ENCODE measurements around the gene ABLIM3. TPM values are rescaled to one million over a fixed set of nuclear protein-coding genes. Genes with fewer than 3 reads are reported as not detected.

Gene ABLIM3
- total RNA-seq, 4 donors from 2014 or later = 4.2 to 6.5 (median 4.7) TPM

DNA sequence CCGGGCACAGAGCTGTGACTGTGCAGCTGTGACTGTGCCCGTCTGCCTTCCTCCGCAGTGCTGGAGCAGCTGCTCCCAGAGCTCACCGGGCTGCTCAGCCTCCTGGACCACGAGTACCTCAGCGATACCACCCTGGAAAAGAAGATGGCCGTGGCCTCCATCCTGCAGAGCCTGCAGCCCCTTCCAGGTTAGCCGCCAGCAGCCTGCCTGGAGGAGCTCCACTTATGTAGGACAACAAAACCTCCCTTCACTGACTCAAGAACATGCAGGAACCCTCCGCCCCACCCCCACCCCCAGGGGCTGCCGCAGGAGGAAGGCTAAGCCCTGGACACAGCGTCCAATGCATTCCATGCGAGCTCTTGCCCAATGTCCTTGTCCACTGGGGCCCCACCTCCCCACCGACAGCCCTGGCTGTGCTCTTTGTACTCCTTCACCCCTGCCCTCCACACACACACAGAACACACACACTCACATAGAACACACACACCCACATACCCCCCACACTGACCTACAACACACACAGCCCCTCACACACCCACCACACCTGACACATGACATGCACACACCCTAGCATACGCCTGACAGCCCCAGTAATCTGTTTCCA, 158.3 kb downstream of the ABLIM3 start:
- Histone ChIP-seq H3K4me1 (no peaks in the 10 kb centered on the region), H3K9me3 (no peaks in the 10 kb centered on the region), H3K27me3 (no peaks in the 10 kb centered on the region), H3K4me3 (no peak overlapping the region), H3K27ac (no peak overlapping the region), H3K36me3 (no peaks in the 10 kb centered on the region)
- TF ChIP-seq, protein P1, sequence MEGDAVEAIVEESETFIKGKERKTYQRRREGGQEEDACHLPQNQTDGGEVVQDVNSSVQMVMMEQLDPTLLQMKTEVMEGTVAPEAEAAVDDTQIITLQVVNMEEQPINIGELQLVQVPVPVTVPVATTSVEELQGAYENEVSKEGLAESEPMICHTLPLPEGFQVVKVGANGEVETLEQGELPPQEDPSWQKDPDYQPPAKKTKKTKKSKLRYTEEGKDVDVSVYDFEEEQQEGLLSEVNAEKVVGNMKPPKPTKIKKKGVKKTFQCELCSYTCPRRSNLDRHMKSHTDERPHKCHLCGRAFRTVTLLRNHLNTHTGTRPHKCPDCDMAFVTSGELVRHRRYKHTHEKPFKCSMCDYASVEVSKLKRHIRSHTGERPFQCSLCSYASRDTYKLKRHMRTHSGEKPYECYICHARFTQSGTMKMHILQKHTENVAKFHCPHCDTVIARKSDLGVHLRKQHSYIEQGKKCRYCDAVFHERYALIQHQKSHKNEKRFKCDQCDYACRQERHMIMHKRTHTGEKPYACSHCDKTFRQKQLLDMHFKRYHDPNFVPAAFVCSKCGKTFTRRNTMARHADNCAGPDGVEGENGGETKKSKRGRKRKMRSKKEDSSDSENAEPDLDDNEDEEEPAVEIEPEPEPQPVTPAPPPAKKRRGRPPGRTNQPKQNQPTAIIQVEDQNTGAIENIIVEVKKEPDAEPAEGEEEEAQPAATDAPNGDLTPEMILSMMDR (IDR thresholded peaks at IDR 0.05) = no peak
- no peak for TF ChIP-seq EP300 (IDR thresholded peaks at IDR 0.05; ENCODE audit: low read depth)
- TF ChIP-seq POLR2AphosphoS5 (IDR thresholded peaks at IDR 0.05) = no peak
- no peak for TF ChIP-seq POLR2A (IDR thresholded peaks at IDR 0.05)
- DNase-seq = no peak
- intact Hi-C loops (cut with DNase I; ENCODE audit: low total_unique reads) = no loop called here
- WGBS, 2 donors (ENCODE audit: low coverage in 1 of 2) = 30 to 68% methylated on average over 2 to 14 of the region's 14 CpGs
- in situ Hi-C loops (cut with MboI; ENCODE audit: low pct_ligation_motif_present in 1 of 4, low pct_unique_long_range_greater_than_20kb in 1 of 4, low sequenced_read_pairs in 3 of 4) = no loop called here

DNA sequence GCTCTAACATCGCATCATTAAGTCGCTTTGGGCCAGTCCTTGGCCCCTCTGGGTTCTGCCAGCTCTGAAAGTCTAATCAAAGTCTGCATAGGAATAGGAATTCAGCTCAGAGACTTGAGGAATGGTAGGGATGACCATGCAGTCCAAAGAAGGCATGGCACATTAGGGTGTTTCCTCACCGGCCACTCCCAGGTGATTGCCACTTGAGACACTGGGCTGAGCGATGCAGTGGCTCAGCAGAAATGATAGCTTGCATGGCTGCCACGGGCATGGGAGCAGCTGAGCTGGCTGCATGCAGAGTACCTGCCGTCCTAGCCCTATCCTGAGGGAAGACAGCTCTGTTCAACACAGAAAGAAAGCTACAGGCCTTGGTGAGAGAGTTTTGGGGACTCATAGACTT, 159.1 kb downstream of the ABLIM3 start:
- intact Hi-C loops (cut with DNase I; ENCODE audit: low total_unique reads) = no loop called here
- in situ Hi-C loops (cut with MboI; ENCODE audit: low pct_ligation_motif_present in 1 of 4, low pct_unique_long_range_greater_than_20kb in 1 of 4, low sequenced_read_pairs in 3 of 4) = no loop called here
- H3K36me3 ChIP-seq = no peaks in the 10 kb centered on the region
- H3K4me3 ChIP-seq = no peak overlapping the region
- no peaks in the 10 kb centered on the region for H3K27me3 ChIP-seq
- no peak for TF ChIP-seq POLR2A (IDR thresholded peaks at IDR 0.05)
- TF ChIP-seq, protein P1 (IDR thresholded peaks at IDR 0.05) = no peak
- TF ChIP-seq POLR2AphosphoS5 (IDR thresholded peaks at IDR 0.05) = no peak
- no peak for TF ChIP-seq EP300 (IDR thresholded peaks at IDR 0.05; ENCODE audit: low read depth)
- WGBS, 2 donors (ENCODE audit: low coverage in 1 of 2) = 84% methylated on average over 6 of the region's 6 CpGs; no CpG with 5 or more reads in 1 of the 2 donors
- no peaks in the 10 kb centered on the region for H3K9me3 ChIP-seq
- H3K27ac ChIP-seq = no peak overlapping the region
- no peaks in the 10 kb centered on the region for H3K4me1 ChIP-seq
- DNase-seq = no peak

DNA sequence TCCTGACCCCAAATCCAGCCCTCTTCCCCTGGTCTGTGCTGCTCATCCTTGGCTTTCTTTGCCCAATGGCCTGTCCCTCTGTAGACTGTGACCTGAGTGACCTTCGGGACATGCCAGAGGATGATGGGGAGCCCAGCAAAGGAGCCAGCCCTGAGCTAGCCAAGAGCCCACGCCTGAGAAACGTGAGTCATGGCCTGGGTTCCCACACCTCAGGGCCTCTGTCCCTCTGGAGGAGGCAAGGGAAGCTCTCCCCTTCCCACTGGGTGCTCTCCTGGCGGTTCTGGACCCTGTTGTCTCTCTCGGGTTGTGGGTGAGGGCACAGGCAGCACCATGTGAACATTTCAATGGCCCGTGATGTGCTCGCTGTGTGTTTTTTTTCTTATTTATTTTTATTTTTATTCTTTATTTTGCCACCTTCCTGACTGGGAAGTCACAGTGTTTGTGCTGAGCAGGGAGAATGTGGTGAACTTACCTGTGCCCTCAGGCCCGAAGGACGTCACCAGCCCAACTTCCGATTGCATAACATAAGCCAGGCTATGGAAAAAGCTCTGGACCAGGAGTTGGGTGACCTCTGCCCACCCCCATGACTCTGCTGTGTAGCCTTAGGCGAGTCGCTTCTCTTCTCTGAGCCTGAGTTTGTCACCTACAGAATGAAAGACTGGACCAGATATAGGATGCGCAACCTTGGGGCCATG, 159.9 kb downstream of the ABLIM3 start:
- intact Hi-C loops (cut with DNase I; ENCODE audit: low total_unique reads) = no loop called here
- no peaks in the 10 kb centered on the region for H3K36me3 ChIP-seq
- in situ Hi-C loops (cut with MboI; ENCODE audit: low pct_ligation_motif_present in 1 of 4, low pct_unique_long_range_greater_than_20kb in 1 of 4, low sequenced_read_pairs in 3 of 4) = no loop called here
- no peaks in the 10 kb centered on the region for H3K4me1 ChIP-seq
- DNase-seq = no peak
- no peaks in the 10 kb centered on the region for H3K27me3 ChIP-seq
- no peak overlapping the region for H3K4me3 ChIP-seq
- TF ChIP-seq POLR2AphosphoS5 (IDR thresholded peaks at IDR 0.05) (no peak), EP300 (IDR thresholded peaks at IDR 0.05; ENCODE audit: low read depth) (no peak), POLR2A (IDR thresholded peaks at IDR 0.05) (no peak)
- TF ChIP-seq, protein P1 (IDR thresholded peaks at IDR 0.05) = no peak
- 90% methylated on average over 13 of the region's 13 CpGs; no CpG with 5 or more reads in 1 of the 2 donors for WGBS, 2 donors (ENCODE audit: low coverage in 1 of 2)
- no peak overlapping the region for H3K27ac ChIP-seq
- H3K9me3 ChIP-seq = no peaks in the 10 kb centered on the region

DNA sequence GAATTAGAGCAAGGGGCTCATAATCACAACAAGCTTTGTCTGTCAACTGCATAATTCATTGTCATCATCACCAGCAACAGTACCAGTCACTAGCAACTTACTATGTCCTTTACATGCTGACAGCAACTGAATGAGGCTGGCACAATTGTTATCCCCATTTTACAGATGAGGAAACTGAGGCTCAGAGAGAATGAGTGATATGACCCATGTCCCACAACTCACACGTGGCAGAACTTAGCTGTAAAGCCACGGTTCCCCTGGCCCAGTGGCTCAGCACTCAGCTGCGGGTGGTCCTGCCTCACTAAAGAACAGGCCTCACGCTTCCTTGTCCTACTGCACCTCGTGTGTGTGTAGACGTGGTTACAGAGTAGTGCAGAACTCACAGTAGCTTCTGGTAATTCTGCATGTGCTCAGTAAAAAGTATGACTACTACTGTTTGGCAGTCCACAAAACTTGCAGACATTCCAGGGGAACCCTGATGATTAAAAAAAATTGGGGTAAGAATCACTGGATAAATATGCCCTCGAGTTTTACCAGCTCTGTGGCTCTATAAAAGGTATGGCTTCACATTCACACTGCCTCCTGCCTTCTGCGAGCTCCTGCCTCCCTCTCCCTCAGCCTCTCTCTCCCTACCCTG, 160.6 kb downstream of the ABLIM3 start:
- no peak for TF ChIP-seq POLR2A (IDR thresholded peaks at IDR 0.05)
- no peak for TF ChIP-seq EP300 (IDR thresholded peaks at IDR 0.05; ENCODE audit: low read depth)
- TF ChIP-seq POLR2AphosphoS5 (IDR thresholded peaks at IDR 0.05) = no peak
- TF ChIP-seq, protein P1 (IDR thresholded peaks at IDR 0.05) = no peak
- intact Hi-C loops (cut with DNase I; ENCODE audit: low total_unique reads) (no loop called here), in situ Hi-C loops (cut with MboI; ENCODE audit: low pct_ligation_motif_present in 1 of 4, low pct_unique_long_range_greater_than_20kb in 1 of 4, low sequenced_read_pairs in 3 of 4) (no loop called here)
- no peaks in the 10 kb centered on the region for H3K36me3 ChIP-seq
- no peak for DNase-seq
- no peaks in the 10 kb centered on the region for H3K27me3 ChIP-seq
- WGBS, 2 donors (ENCODE audit: low coverage in 1 of 2) = 33 to 81% methylated on average over 1 to 8 of the region's 8 CpGs
- no peak overlapping the region for H3K4me3 ChIP-seq
- no peaks in the 10 kb centered on the region for H3K4me1 ChIP-seq
- H3K27ac ChIP-seq = no peak overlapping the region
- H3K9me3 ChIP-seq = no peaks in the 10 kb centered on the region

Measured in transverse colon (tissue), 4 donors.